GM12878 (cell line): Measurements from ENCODE around the gene SKA3. TPM values are rescaled to one million over a fixed set of nuclear protein-coding genes. Genes with fewer than 3 reads are reported as not detected.

Source experiments
- ATAC-seq: fragments of 200-7000 bp; cut with Tn5 transposase; 3 replicates; pipeline ENCODE4 v1.9.1; 2020; ENCODE audit warnings: mild to moderate bottlenecking, moderate library complexity
- BruUV-seq: library from RNA; stranded (reverse); fragments of 400-500 nt; replicated peaks from 2 replicates; lab custom pipeline; 2021; lab: Mats Ljungman, UMichigan
- CTCF ChIA-PET: fragments of 300-600 bp; sonication (Branson Sonifier 250); formaldehyde crosslinking; extraction: SDS; loops from one replicate; lab custom pipeline; 2021; ENCODE audit warnings: inconsistent platforms; lab: Yijun Ruan, JAX
- POLR2A ChIA-PET: fragments of 350-600 bp; formaldehyde crosslinking; extraction: SDS; loops from one replicate; lab custom pipeline; 2021; ENCODE audit warnings: inconsistent platforms; lab: Charles Lee
- RAD21 ChIA-PET: fragments of 300-600 bp; sonication (Branson Sonifier 250); formaldehyde crosslinking; loops from one replicate; lab custom pipeline; 2023; ENCODE audit warnings: antibody characterized with exemption; ENCODE audit not compliant: unreplicated experiment; lab: Charles Lee
- SMC1A ChIA-PET: fragments of 300-600 bp; sonication (Branson Sonifier 250); formaldehyde crosslinking; loops from one replicate; lab custom pipeline; 2023; ENCODE audit not compliant: unreplicated experiment, uncharacterized antibody; lab: Charles Lee
- DNase-seq: peaks from one replicate; pipeline ENCODE4 v3.0.0-alpha.2; 2011; ENCODE audit warnings: low read depth, low spot score
- FAIRE-seq: peaks from 3 replicates; lab custom pipeline; 2011; peaks lifted over from hg19 to GRCh38; lab: Jason Lieb, UNC
- H2AFZ ChIP-seq: 2 replicates; pipeline ENCODE4 v1.6.0; 2011; ENCODE audit warnings: low read depth, low read length, control low read depth; ENCODE audit not compliant: control insufficient read depth
- H3K27ac ChIP-seq: 2 replicates; pipeline ENCODE4 v1.5.1; 2011; ENCODE audit warnings: control low read depth; ENCODE audit not compliant: control insufficient read depth, insufficient read depth
- H3K27me3 ChIP-seq, 2 experiments: replicated peaks in 1 of 2; 2 replicates each; pipeline versions ENCODE4 v1.6.0 to v1.6.1; 2011; ENCODE audit warnings: low read length in 1 of 2; ENCODE audit not compliant: control insufficient read depth in 2 of 2, insufficient read depth in 2 of 2
- H3K36me3 ChIP-seq, 2 experiments: 2 replicates each; pipeline ENCODE4 v1.5.1; 2011; ENCODE audit warnings: low read length in 1 of 2; ENCODE audit not compliant: control insufficient read depth in 2 of 2, insufficient read depth in 2 of 2
- H3K4me1 ChIP-seq: 2 replicates; pipeline ENCODE4 v1.6.1; 2011; ENCODE audit warnings: mild to moderate bottlenecking, low read length, moderate library complexity, mixed read lengths; ENCODE audit not compliant: control insufficient read depth, insufficient read depth
- H3K4me2 ChIP-seq: 2 replicates; pipeline ENCODE4 v1.6.0; 2011; ENCODE audit warnings: control low read depth; ENCODE audit not compliant: control insufficient read depth, insufficient read depth
- H3K4me3 ChIP-seq: fragments of 200-600 bp; sonication (generic); 2 replicates; pipeline ENCODE4 v1.5.1; 2016
- H3K79me2 ChIP-seq: 2 replicates; pipeline ENCODE4 v1.6.0; 2011; ENCODE audit warnings: low read length; ENCODE audit not compliant: control insufficient read depth, insufficient read depth
- H3K9ac ChIP-seq: 2 replicates; pipeline ENCODE4 v1.8.0; 2011; ENCODE audit warnings: low read length, control low read depth, mixed read lengths; ENCODE audit not compliant: control insufficient read depth, insufficient read depth
- H3K9me3 ChIP-seq: replicated peaks from 3 replicates; pipeline ENCODE4 v1.5.1; 2011; ENCODE audit warnings: mild to moderate bottlenecking, low read length; ENCODE audit not compliant: control insufficient read depth, insufficient read depth
- H4K20me1 ChIP-seq: 2 replicates; pipeline ENCODE4 v1.6.0; 2011; ENCODE audit not compliant: control insufficient read depth, insufficient read depth
- ASH2L ChIP-seq: fragments of 300-600, 200-600 bp; sonication (generic); IDR thresholded peaks from 2 replicates; pipeline ENCODE4 v1.6.1; 2017; ENCODE audit warnings: low read depth, mild to moderate bottlenecking, borderline replicate concordance
- ETV6 ChIP-seq, 2 experiments: fragments of 450-650 bp in 1 of 2; IDR thresholded peaks in 1 of 2; conservative IDR thresholded peaks in 1 of 2; 2 replicates each; pipeline ENCODE4 v1.6.1; 2014; ENCODE audit warnings: antibody characterized with exemption in 1 of 2, borderline replicate concordance in 1 of 2, low read depth in 1 of 2, mild to moderate bottlenecking in 1 of 2, moderate library complexity in 1 of 2
- HDAC2 ChIP-seq: fragments of 200-600 bp; sonication (generic); IDR thresholded peaks from 2 replicates; pipeline ENCODE4 v1.6.1; 2017
- HDGF ChIP-seq: fragments of 450-650 bp; IDR thresholded peaks from 2 replicates; pipeline ENCODE4 v1.6.1; 2016; ENCODE audit warnings: antibody characterized with exemption
- KDM1A ChIP-seq: fragments of 200-600 bp; sonication (generic); IDR thresholded peaks from 2 replicates; pipeline ENCODE4 v1.6.1; 2016; ENCODE audit warnings: borderline replicate concordance
- MEF2B ChIP-seq: fragments of 450-650 bp; IDR thresholded peaks from 2 replicates; pipeline ENCODE4 v1.6.1; 2018; ENCODE audit warnings: mild to moderate bottlenecking, moderate library complexity; ENCODE audit not compliant: partially characterized antibody, poor library complexity, severe bottlenecking
- NFXL1 ChIP-seq: fragments of 450-650 bp; IDR thresholded peaks from 2 replicates; pipeline ENCODE4 v1.6.1; 2017; ENCODE audit warnings: antibody characterized with exemption, mild to moderate bottlenecking, borderline replicate concordance
- NR2F1 ChIP-seq: fragments of 450-650 bp; conservative IDR thresholded peaks from 2 replicates; pipeline ENCODE4 v1.6.1; 2017; ENCODE audit warnings: mild to moderate bottlenecking
- PAX5 ChIP-seq: IDR thresholded peaks from 2 replicates; pipeline ENCODE4 v1.6.1; 2011; ENCODE audit warnings: low read depth, low read length, borderline replicate concordance
- PML ChIP-seq: IDR thresholded peaks from 2 replicates; pipeline ENCODE4 v1.6.1; 2012; ENCODE audit warnings: low read length, inconsistent platforms
- POLR2A ChIP-seq: IDR thresholded peaks from 2 replicates; pipeline ENCODE4 v1.6.1; 2011; ENCODE audit warnings: low read depth, mild to moderate bottlenecking, low read length
- WRNIP1 ChIP-seq: IDR thresholded peaks from 2 replicates; pipeline ENCODE4 v1.6.1; 2011; ENCODE audit warnings: low read depth, low read length, improper control_type of control experiment, borderline replicate concordance
- ZNF207 ChIP-seq: fragments of 450-650 bp; IDR thresholded peaks from 2 replicates; pipeline ENCODE4 v1.6.1; 2014; ENCODE audit warnings: antibody characterized with exemption, mild to moderate bottlenecking, borderline replicate concordance
- ZNF217 ChIP-seq: fragments of 450-650 bp; IDR thresholded peaks from 2 replicates; pipeline ENCODE4 v1.6.1; 2017; ENCODE audit warnings: antibody characterized with exemption, mild to moderate bottlenecking
- ZNF24 ChIP-seq: fragments of 450-650 bp; IDR thresholded peaks from 2 replicates; pipeline ENCODE4 v1.6.1; 2017; ENCODE audit warnings: antibody characterized with exemption, mild to moderate bottlenecking
- WGBS: methylation state at CpG from one replicate; pipeline ENCODE4 v1.1.6; 2016; ENCODE audit warnings: low lambda C conversion rate; ENCODE audit not compliant: insufficient replicate concordance, insufficient coverage; ENCODE audit errors: missing lambda C conversion rate; 5-methylcytosine and 5-hydroxymethylcytosine counted together
- in situ Hi-C: fragments of 300-500 bp; cut with MboI; formaldehyde crosslinking; loops from 9 replicates; pipeline ENCODE4 v1.14.3; 2018; ENCODE audit warnings: mixed read lengths
- intact Hi-C: fragments of 100-400 bp; cut with micrococcal nuclease; formaldehyde crosslinking; loops from one replicate; pipeline ENCODE4 v1.14.2; 2022; ENCODE audit not compliant: unreplicated experiment
- polyA plus RNA-seq, 11 experiments: library from polyadenylated mRNA; depleted of rRNA in 4 of 11; unstranded in 6 of 11; stranded (reverse) in 5 of 11; fragments of >200 nt; fragmentation: Nextera tagmentation in 4 of 11; fragmentation: Illumina TruSeq in 1 of 11; extraction: Ambion mirVana in 4 of 11; extraction: Trizol in 1 of 11; gene quantifications; 1 replicate in 1 of 11; 2 replicates in 10 of 11; pipeline versions ENCODE4 v1.2.1 to v1.2.3, GENCODE V29; 2011 to 2016; ENCODE audit warnings: inconsistent platforms in 2 of 11, missing spikeins in 2 of 11, low read depth in 1 of 11
- total RNA-seq, 4 experiments: library from RNA; depleted of rRNA in 3 of 4; stranded (reverse); fragments of >200 nt in 3 of 4; fragmentation: Illumina TruSeq in 1 of 4; extraction: Trizol in 1 of 4; gene quantifications; 2 replicates each; pipeline versions ENCODE4 v1.2.1 to v1.2.3, GENCODE V29; 2013 to 2021
- TF ChIP-seq, protein P1 (sequence below): fragments of 450-650 bp; IDR thresholded peaks from 2 replicates; pipeline ENCODE4 v1.6.1; 2017; ENCODE audit warnings: mild to moderate bottlenecking, low read depth, inconsistent platforms; ENCODE audit not compliant: poor library complexity, severe bottlenecking
- TF ChIP-seq, protein P2 (sequence below): IDR thresholded peaks from 2 replicates; pipeline ENCODE4 v1.6.1; 2011; ENCODE audit warnings: mild to moderate bottlenecking, low read depth, low read length, moderate library complexity; ENCODE audit not compliant: insufficient replicate concordance
- TF ChIP-seq, protein P3 (sequence below): IDR thresholded peaks from 2 replicates; pipeline ENCODE4 v1.6.1; 2012; ENCODE audit warnings: low read depth, low read length, improper control_type of control experiment

The SKA3 gene
- total and polyA plus RNA-seq, 10 of the 15 experiments (the other 5 are each of a cell fraction or from before 2014, with no cell fraction given) = 13.5 to 69.7 (median 26.3) TPM

DNA sequence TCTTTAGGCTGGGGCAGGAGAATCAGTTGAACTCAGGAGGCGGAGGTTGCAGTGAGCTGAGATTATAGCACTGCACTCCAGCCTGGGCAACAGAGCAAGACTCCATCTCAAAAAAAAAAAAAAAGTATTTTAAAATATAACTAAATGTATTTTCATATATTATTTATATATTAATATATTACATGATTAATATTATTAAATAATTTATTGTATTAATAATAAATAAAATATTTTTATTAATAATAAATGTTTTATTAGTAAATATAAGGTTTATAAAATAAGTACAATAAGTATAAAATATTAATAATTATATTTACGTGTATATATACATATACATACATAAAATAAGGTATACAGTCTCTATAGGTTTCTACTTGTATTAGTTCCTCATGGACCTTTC lies 56.8 kb downstream of the SKA3 start:
- 95% methylated on average over 2 of the region's 2 CpGs for WGBS
- SMC1A ChIA-PET = interaction anchor here (0.6 kb wide), 1 partner anchor 263 kb away, joined by 3 read pairs; no protein-coding TSS in a partner anchor
- no peak for DNase-seq
- Histone ChIP-seq H4K20me1 (no peaks in the 10 kb centered on the region), H3K9ac (no peak overlapping the region), H3K4me1 (no peaks in the 10 kb centered on the region), H3K79me2 (no peaks in the 10 kb centered on the region), H3K4me2 (no peak overlapping the region), H3K36me3 (no peaks in the 10 kb centered on the region), H3K27me3 (no peaks in the 10 kb centered on the region), H3K27ac (no peak overlapping the region), H2AFZ (no peak overlapping the region), H3K4me3 (no peak overlapping the region), H3K9me3 (no peaks in the 10 kb centered on the region)
- RAD21 ChIA-PET = interaction anchor here (0.6 kb wide), 1 partner anchor 26 kb away, joined by 4 read pairs; no protein-coding TSS in a partner anchor
- no TSS peak for BruUV-seq
- intact Hi-C loops = loop anchor here (10.0 kb wide), 1 partner anchor 175 kb away; no protein-coding TSS in a partner anchor
- CTCF ChIA-PET = no interaction called here
- ATAC-seq = no peak
- POLR2A ChIA-PET = no interaction called here
- in situ Hi-C loops = loop anchor here (25.0 kb wide), 1 partner anchor 1668 kb away; no protein-coding TSS in a partner anchor
- FAIRE-seq = no peak
- TF ChIP-seq HDAC2 (no peak), PML (no peak), HDGF (no peak), NR2F1 (no peak), ASH2L (no peak), PAX5 (no peak), ZNF207 (no peak), KDM1A (no peak), POLR2A (no peak), NFXL1 (no peak), ZNF24 (no peak), MEF2B (no peak), ETV6 (conservative IDR thresholded peaks at IDR 0.05 in 1 of 2, IDR thresholded peaks at IDR 0.05 in 1 of 2; ENCODE audit: borderline replicate concordance in 1 of 2, low read depth in 1 of 2) (no peak), WRNIP1 (no peak), ZNF217 (no peak)
- TF ChIP-seq, protein P1, sequence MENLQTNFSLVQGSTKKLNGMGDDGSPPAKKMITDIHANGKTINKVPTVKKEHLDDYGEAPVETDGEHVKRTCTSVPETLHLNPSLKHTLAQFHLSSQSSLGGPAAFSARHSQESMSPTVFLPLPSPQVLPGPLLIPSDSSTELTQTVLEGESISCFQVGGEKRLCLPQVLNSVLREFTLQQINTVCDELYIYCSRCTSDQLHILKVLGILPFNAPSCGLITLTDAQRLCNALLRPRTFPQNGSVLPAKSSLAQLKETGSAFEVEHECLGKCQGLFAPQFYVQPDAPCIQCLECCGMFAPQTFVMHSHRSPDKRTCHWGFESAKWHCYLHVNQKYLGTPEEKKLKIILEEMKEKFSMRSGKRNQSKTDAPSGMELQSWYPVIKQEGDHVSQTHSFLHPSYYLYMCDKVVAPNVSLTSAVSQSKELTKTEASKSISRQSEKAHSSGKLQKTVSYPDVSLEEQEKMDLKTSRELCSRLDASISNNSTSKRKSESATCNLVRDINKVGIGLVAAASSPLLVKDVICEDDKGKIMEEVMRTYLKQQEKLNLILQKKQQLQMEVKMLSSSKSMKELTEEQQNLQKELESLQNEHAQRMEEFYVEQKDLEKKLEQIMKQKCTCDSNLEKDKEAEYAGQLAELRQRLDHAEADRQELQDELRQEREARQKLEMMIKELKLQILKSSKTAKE = no peak
- TF ChIP-seq, protein P2, sequence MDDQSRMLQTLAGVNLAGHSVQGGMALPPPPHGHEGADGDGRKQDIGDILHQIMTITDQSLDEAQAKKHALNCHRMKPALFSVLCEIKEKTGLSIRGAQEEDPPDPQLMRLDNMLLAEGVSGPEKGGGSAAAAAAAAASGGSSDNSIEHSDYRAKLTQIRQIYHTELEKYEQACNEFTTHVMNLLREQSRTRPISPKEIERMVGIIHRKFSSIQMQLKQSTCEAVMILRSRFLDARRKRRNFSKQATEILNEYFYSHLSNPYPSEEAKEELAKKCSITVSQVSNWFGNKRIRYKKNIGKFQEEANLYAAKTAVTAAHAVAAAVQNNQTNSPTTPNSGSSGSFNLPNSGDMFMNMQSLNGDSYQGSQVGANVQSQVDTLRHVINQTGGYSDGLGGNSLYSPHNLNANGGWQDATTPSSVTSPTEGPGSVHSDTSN = no peak
- TF ChIP-seq, protein P3, sequence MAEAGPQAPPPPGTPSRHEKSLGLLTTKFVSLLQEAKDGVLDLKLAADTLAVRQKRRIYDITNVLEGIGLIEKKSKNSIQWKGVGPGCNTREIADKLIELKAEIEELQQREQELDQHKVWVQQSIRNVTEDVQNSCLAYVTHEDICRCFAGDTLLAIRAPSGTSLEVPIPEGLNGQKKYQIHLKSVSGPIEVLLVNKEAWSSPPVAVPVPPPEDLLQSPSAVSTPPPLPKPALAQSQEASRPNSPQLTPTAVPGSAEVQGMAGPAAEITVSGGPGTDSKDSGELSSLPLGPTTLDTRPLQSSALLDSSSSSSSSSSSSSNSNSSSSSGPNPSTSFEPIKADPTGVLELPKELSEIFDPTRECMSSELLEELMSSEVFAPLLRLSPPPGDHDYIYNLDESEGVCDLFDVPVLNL = no peak
